GM12892 (cell line): ENCODE measurements around the gene PIMREG.

Experiments
- POLR2A ChIP-seq: IDR thresholded peaks from 2 replicates; pipeline ENCODE4 v1.6.1; 2011; ENCODE audit warnings: low read depth, low read length, control low read depth
- POLR2AphosphoS5 ChIP-seq: IDR thresholded peaks from 2 replicates; pipeline ENCODE4 v1.6.1; 2011; ENCODE audit warnings: low read depth, low read length, control low read depth
- TAF1 ChIP-seq: IDR thresholded peaks from 2 replicates; pipeline ENCODE4 v1.6.1; 2011; ENCODE audit warnings: low read depth, mild to moderate bottlenecking, control low read depth, low read length, borderline replicate concordance

DNA sequence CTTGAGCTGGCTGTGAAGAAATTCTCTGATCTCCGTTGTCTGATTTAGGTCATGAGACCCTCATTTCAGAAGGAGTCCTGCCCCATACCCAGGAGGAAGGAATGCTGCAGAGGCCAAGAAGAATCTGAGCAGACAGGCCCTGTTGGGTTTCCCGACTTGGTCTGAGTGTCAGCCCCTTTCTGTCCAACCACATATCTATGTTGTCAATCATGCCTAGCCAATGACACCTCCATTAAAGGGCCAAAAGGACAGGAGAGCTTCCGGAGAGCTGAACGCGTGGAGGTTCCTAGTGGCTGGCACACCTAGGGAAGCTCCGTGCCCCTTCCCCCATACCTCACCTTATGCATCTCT is 37.8 kb downstream of the PIMREG start:
- no peak for TF ChIP-seq POLR2AphosphoS5
- no peak for TF ChIP-seq TAF1
- TF ChIP-seq POLR2A, result no peak
